GM18907 (cell line): ENCODE results near the gene KNDC1.
"Not testable (repeated sequence)": the region's sequence is repeated elsewhere in the genome, so short reads cannot be mapped to it uniquely, and the experiment has no call there.

Experiments
- ATAC-seq: cut with Tn5 transposase; IDR thresholded peaks from one replicate; pipeline ENCODE4 v1.9.1; 2021; ENCODE audit warnings: mild to moderate bottlenecking, moderate library complexity; ENCODE audit not compliant: unreplicated experiment

KNDC1 gene

DNA sequence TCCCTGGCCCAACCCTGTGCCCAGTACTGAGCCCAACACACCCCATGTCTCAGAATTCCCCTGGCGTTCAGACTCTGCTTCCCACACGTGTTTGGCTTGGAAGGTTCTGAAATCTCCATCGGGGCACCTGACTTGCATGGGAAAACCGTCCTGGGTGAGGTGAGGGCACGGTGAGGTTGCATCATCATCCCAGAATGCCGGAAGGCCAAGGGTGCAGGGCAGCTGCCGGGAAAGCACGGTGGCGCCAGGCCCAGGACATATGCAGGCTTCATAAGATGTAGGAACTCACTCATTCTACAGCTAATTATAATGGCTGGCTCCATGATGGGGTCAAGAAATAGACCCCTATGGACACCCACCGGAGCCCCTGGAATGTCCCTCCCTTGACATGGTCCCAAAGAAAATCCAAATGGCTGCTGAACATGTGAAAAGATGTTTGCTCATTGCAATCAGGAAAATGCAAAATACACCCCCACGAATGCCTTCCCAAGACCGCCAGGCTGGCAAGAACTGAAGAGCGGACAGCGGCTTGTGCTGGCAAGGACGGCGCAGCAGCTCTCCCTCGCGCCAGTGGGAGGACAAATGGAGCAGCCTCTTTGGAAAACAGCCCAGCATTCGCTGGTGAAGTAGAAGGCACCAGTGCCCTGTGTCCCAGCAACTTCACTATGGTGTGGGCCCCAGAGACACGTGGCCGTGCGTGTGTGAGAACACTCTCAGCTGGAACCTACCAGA, 2.3 kb downstream of the KNDC1 start:
- no peak for ATAC-seq

DNA sequence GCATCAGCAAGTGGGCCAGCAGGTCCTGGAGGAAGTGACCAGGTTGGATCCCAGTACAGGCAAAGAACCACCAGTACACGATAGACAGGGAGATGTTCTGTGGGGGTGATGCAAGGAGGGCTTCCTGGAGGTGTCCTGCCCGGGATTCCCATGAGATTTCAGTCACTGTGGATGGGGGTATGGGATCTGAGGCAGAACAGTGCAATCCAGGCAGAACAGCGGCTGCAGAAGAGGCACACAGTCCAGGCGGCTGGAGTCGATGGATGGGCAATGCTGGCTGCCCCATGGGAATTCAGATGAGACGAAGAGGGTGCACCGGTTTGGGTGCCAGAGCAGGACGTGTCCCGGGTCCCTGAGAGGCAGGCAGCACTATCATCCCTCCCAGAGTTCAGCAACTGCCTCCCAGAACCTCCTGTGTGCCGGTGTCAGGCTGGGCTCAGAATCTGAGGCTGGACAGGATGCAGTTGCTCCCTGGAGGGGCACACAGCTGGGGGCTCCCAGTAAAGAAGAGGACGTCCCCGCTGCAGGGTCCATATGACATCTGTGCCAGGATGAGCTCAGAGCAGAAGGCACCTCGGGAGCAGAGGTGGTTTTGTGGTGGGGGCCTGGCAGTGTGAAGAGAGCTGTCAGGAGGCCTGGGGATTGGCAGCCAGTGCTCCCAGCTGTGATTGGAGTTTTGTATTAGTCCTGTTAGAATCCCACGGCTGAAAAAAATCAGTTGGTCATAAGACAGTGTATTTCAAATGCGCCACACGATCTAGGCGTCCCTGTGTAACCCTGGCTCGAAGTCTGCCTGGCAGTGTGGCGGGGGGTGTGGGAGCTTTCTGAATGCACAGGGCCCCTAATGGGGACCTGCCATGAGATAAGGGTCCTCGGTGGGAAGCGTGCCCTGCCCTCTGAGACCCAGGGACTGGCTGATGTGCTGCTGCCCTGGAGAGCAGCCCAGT, 3.2 kb downstream of the KNDC1 start:
- no peak for ATAC-seq

DNA sequence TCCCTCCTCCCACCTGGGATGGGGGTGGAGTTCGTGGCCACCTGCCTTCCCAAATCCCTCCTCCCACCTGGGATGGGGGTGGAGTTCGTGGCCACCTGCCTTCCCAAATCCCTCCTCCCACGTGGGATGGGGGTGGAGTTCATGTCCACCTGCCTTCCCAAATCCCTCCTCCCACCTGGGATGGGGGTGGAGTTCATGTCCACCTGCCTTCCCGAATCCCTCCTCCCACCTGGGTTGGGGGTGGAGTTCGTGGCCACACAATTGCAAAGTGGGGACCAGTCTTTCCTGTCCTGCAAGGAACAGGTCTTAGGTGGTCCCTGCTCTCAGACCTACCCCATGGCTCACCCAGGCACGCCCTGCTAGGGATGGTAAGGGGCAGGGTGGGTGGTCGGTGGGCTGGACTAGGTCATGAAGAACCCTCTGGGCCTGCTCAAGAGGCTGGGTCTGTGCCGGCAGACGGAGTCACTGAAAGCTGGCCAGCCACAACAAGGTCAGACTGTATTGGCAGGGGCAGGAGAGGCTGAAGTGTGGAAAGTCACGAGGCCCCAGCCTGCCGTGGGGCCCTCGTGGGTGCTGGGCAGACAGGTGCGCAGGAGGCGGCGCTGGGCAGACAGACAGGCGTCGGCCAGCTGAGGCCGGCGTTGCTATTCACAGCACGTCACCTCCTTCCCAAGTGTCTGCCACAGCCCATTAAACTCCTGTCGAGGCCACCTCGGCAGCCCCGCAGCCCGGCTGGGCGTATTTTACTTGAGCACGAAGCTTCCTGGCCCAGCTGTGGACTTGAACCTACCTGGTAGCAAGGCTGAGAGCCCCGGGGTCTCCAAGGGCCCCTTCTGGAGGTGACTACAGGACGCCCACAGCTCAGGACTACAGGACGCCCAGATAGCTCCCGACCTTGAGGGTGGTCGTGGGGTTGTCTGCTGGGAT, 4.1 kb downstream of the KNDC1 start:
- ATAC-seq = no peak

DNA sequence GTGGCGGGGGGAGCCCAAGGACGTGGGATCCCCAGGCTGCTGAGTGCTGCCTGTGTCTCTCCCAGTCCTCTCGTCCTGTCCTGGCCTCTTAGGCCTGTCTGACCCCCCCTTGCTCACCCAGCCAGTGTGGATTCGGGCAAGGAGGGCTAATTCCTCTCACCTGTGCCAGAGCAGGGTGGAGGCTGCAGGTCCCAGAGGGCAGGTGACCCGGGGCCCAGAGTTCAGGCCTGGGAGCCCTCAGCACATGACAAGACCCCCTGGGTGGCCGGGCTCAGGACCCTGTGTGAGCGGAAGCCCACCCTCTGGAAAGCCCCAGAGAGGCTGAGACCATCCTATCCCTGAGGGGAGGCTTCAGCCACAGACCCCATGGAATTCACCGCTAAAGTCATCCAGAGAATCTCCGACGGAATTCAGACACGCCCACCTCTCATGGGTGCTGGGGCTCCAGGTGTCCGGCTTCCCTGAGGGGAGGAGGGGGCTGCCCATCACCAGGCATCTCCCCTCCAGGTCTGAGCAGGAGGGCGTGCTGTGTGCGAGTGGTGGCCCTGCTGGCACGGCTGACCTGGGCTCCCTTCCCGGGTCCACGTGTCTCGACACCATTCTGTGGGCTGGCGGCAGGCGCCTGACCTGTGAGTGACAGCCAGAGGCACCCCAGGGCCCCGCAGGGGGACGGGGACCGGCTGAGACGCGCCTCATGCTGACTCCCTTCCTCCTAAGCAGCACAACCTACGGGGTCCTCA, 5.0 kb downstream of the KNDC1 start:
- ATAC-seq = no peak

DNA sequence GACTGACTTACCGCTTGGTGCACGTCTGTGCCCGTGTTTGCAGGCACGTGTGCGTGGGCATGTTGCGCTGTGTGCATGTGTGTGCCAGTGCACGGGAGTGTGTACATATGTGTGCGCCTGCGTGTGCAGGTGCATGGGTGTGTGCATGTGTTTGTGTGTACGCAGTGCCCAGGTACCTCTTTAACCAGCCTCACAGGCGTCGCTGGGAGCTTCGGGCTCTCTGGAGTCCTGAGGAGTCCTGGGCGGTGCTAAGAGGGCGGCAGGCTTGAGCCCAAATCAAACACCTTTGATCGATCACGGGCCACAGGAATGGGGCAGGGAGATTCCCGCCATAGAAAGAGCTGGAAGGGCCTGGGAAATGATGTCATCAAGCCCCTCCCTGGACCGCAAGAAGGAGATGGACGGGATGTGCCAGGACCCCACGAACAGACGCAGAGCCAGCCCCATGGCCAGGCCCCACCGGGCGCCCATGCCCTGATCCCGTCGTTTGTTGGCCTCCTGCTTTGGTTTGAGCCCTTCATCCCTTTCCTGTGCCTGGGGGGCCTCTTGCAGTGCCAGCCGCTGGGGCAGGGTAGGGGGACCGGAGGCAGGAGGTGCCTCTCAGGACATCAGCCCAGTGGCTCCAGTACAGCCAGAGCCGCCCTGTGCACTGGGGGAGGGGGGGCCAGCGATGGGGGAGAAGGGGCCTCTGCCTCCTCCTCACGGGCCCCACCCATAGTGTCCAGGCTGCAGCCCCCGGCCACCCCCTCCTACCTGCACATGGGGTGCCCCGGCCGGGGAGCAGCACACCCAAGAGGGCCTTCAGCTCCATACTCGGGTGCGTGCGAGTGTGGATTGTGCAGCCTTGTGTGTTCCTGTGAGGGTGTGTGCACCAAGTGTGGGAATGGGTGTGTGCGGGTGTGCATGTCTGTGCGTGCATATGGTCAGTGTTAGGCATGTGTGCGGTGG, 5.8 kb downstream of the KNDC1 start:
- ATAC-seq = no peak

DNA sequence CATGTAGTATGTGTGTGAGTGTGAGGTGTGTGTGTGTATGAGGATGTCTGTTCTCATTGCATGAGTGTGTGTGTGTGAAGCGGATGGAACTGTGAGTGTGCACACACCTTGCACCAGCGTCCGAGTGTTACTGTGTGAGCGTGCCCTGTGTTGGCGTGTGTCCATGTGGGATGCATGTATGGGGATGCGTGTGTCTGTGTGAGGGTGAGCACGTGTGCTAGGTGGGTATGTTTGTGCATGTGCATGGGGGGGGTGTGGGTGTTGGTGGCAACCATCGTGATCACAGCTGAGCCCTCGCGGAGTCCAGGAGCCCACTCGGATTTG, 6.4 kb downstream of the KNDC1 start:
- no peak for ATAC-seq

DNA sequence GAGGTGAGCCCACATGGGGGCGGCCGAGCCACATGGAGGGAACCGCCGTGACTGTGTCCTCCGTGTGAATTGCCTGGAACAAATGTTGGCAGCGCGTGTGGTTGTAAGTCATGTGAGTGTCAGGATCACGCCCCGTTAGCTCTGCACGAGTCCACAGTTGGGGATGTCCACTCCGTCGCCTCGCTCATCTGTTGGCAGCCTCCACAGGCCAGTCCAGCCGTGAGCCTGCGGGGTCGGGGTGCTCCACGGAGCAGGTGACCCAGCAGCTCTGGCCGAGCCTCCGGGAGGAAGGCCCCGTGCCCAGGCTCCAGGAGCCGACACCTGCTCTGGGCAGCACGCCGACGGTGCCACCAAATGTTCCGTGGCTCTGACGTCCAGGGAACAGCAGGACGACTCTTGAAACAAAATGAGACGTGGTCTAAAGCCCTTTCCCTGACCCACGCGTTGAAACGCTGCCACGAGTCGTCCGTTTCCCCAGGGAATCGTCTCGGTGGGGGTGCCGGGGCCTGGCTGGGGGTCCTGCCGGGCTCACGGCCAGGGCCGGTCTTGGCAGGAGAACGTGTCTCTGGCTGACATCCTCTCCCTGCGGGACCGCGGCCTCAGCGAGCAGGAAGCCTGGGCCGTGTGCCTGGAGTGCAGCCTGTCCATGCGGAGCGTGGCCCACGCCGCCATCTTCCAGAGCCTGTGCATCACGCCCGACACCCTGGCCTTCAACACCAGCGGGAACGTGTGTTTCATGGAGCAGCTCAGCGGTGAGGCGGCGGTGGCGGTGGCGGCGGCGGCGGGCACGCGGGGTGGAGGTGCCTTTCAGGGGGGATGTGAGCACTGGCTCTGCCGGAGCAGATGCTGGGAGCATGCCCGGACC, 7.0 kb downstream of the KNDC1 start:
- ATAC-seq = no peak

DNA sequence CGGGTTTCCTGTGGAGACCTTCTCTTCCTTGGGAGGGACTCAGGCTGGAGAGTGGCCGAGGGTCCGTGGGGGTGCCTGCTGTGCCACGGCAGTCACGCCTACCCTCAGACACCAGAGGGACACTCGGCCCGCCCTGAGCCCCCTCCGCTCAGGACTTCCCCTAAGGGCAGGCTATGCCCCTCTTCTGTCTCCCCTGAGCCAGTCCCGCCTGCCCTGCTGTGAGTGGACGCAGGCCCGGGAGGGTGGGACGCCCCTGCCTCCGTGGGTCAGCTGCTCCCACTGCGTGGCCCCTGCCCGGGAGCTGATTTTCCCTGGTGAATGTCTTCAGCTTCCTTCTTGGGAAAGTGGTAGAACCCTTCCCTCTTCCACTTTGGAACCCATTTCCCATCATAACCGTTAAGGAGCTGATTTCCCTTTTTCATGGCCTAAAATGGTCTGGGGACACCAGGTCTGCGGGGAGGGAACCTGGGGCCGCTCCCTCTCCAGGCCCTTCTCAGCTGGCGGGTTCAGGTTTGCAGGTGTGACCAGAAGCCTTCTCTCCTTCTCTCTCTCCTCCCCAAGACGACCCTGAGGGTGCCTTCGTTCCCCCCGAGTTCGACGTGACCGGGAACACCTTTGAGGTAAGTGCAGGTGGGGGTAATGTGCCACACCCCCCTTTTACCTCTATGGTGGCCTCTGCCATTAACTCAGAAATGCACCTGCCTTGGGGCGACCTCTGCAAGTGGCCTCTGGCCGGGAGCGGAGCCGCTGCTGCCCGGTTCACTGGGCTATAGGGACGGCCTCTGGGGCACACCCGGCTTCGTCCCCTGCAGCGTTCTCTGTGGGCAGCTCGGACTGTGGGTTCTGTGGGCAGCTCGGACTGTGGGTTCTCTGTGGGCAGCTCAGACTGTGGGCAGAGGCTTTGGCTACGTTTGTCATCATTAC, 7.9 kb downstream of the KNDC1 start:
- no peak for ATAC-seq

DNA sequence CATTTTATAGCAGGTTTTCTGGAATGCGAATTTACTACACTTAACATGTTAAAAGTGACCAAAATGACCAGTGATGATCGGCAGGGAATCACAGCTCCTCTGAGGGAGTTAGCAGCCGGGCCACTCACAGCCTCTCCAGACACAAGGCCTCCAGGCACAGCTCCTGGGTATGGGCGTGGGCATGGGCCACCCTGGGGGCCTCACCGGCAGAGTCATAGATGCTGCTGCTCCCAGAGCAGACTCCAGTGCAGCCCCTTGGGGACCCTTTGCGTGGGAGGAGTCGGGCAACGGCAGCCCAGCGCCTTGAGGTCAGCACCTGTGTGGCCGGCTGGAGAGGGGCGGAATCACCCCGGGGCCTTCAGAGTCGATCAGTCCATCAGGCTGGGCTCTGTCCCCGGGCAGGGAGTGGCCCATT, 8.6 kb downstream of the KNDC1 start:
- no peak for ATAC-seq

DNA sequence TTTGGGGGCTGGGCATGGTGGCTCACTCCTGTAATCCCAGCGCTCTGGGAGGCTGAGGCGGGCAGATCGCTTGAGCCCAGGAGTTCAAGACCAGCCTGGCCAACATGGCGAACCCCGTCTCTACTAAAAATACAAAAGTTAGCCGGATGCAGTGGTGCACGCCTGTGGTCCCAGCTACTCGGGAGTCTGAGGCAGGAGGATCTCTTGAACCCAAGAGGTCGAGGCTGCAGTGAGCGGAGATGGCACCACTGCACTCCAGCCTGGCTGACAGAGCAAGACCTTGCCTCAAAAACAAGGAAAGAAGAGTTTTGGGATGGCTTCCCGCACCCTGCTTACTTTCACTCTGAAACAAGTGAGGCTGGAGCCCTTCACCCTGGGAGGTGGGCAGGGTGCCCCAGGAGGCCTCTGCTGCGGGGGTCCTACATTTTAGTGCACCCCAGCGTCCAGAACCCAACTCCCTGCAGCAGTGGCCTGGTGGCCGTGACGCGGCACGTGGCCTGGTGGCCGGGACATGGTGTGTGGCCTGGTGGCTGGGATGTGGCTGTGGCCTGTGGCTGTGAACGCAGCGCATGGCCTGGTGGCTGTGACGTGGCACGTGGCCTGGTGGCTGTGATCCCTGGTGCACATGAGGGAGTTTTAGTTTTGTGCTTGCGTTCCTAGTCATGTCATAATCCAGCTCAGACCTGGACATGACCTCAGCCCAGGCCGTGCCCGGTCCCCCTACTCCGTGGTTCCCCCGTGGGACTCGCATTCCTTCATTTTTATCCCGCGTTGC, 9.3 kb downstream of the KNDC1 start:
- ATAC-seq = no peak

DNA sequence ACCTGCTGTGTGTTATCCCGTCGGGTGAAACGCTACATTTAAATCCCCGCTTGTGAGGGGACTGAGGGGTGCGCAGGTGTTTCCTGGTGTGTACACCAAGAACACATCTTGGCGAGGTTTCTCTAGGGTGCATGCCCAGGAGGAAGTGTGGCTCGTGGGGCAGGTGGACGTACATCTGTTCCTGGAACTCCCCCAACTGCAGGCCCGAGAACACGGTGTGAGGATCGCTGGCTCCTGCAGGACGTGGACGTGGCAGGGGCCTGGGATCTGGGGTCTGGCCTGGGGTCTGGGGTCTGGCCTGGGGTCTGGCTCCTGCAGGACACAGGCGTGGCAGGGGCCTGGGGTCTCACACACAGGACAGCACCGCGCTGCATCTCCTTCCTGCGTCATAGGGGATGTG, 10.1 kb downstream of the KNDC1 start:
- no peak for ATAC-seq

DNA sequence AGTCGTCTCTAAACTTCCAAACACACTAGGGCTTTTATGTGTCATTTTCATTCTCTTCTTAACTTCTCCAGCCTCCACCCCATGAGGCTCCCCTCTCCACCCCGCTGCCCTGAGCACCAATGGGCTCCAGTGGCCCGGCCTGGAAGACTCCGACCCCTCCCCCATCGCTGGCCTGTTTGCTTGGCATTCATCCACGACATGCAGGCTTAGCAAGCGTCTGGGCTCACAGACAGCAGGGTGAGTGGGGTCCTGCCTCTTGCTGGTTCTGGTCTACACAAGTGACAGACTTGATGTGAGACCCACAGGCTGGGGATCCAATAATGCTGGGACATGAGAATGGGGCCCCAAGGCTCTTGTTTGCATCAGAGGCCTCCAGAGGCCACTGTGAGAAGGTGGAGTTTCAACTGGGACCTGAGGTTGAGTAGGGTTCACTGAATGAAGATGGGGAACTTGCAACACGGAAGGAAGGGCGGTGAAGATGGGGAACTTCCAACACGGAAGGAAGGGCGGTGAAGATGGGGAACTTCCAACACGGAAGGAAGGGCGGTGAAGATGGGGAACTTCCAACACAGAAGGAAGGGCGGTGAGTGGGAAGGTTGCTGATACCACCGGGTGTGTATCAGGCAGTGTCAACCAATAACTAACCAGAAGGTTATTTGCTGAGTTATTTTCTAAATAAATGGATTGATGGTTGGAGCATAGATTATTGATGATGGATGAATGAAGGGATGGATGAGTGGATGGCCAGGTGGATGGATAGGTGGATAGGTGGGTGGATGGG, 14.0 kb downstream of the KNDC1 start:
- ATAC-seq = no peak

DNA sequence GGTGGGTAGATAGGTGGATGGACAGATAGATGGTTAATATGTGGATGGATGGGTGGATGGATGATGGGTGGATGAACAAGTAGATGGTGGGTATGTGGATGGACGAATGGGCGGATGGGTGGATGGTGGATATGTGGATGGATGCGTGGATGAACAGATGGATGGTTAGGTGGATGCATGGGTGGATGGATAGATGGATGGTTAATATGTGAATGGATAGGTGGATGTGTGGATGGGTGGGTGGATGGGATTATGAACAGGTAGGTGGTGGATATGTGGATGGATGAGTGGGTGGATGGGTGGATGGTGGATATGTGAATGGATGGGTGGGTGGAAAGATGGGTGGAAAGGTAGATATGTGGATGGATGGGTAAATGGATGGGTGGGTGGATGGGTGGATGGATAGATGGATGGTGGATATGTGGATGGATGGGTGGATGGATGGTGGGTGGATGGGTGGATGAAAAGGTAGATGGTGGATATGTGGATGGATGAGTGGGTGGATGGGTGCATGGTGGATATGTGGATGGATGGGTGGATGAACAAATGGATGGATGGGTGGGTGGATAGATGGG, 14.8 kb downstream of the KNDC1 start:
- no peak for ATAC-seq

DNA sequence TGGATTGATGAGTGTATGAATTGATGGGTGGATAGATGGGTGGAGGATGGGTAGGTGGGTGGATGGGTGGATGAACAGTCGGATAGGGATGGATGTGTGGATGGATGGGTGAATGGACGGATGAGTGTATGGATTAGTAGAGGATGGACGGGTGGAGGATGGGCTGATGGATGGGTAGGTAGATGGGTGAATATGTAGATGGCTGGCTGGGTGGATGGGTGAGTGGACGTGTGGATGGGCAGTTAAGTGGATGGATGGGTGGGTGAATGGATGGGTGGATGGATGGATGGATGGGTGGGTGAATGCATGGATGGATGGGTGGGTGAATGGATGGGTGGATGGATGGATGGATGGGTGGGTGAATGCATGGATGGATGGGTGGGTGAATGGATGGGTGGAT, 15.6 kb downstream of the KNDC1 start:
- not testable (repeated sequence) for ATAC-seq

DNA sequence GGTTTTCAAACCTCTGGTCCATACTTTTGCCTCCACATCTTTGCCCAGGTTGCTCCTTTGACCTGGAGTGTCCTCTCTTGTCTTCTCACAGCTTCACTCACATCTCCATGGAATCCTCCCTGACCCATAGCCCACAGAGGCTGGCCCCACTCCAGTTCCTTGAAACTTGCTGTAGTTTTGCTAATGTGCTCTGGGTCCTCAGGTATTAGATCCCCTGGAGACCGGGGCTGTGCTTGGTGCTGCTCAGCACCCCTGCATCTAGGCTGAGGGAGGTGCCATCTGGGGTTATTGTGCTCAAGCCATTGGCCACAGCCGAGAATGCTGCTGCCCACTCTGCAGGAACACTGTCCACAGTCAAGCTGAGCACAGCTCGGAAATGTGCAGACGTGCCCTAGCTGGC, 16.5 kb downstream of the KNDC1 start:
- no peak for ATAC-seq
